ENCODE data around the gene OSBPL10.

The OSBPL10 gene

DNA sequence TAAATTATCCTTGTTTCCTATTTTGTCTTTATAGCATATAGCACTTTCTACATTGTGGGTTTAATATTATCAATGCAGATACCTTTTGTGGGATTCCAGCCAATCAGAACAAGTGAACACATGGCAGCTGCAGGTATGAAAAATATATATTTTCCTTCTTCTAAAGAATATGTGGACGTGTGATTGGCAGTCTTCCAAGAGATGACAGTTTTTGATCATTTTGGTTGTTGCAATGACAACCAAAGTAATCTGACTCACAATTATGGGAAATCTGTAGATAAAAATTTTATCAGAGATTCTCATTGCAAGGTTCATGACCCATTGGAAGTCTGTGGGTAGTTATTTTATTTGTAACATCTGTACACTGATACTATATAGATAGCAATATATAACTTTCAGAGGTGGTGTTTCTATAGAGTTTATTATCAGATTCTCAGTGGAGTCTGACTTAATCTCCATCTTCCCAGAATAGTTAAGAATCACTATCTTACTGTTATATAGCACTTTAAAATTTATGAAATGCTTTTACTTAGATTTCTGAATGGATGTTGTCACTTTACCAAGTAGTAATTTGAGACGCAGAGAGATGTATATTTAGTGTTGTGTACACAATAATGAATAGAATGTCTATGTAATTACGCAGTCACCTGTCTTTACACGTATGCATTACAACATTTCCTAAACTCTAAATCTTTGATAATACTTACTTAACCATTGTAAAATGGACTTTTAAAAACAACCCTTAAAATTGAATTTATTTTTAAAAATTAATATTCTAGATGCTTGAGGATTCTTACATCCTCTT is 365.8 kb downstream of the OSBPL10 start:
- DNase-seq (ENCODE audit: low spot score), result no peak

DNA sequence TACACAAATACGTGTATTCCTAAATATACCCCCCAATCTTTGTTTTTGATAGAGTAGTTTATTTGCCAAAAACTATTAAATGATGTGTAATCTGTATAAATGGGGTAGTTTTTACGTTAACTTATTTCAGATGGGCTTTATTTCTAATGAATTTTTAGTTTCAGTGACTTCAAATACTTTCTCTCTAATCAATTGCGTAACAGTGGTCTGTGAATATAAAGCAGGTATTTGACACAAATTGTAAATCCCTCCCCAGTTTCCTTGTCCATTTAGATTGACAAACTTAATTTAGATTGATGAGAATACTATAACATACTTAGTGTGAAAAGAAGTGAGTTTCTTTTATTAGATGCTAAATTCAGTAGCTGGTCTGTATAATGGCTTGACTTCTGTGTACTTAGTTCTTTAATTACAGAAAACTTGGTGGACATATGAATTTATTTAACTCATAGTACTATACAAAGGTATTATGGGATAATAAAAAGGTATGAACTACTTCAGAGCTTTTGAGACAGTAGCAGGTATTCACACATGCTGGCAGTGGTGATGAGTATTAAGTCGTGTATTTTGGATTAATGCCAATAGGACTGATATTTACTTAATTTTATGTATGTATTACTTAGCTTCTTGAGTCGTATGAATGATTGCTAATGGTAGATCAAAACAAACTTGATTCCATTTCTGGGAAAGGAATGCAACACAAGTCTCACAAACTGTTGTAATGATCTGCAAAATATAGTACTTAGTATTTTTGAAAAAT is 366.7 kb downstream of the OSBPL10 start:
- no peak for DNase-seq (ENCODE audit: low spot score)

DNA sequence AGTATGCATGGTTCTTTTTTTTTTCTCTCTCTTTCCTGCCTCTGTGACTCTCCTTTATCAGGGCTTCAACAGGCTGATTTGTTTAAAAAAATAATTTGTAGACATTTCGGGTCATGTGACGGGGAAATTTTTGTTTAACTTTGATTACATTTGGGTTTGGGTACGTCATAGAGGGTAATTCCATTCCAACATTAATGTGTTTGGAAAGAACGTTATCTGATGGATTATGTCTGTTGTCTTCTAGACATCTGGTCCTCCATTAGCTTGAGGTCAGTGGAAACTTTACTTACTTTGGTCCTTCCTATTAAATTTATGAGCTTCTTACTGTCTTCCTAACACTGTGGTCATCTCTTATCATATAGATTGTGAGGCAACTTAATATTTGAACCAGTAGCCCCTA is 367.4 kb downstream of the OSBPL10 start:
- DNase-seq (ENCODE audit: low spot score), result no peak

DNA sequence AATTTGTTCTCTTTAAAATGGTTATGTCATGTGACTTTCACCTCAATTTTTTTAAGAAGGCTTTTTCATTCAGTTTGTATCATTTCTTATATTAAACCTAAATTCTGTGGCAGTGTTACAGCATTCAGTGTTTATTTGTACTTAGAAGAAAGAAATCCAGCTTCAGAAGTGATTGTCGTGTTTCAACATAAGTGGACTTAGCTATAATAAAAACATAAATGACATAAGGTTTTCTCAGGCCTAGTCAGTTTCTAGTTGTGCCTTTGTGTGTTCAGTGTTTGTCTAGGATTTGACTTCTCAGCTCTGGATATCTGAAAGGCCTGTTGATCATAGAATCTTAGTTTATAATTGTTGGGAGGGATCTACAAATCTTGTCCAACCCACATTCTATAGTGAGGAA is 367.9 kb downstream of the OSBPL10 start:
- DNase-seq (ENCODE audit: low spot score), result no peak

Measured in Ammon's horn (tissue), 1 donor.